Transverse colon (tissue), 3 donors: ENCODE data around the gene WSB1.

Experiments used
- CTCF ChIP-seq, 5 experiments: fragments of 200-600 bp in 3 of 5; fragments of 450-650 bp in 2 of 5; sonication (generic) in 3 of 5; IDR thresholded peaks; 1 replicate in 2 of 5; 2 replicates in 3 of 5; pipeline ENCODE4 v1.5.1; 2016 to 2017; ENCODE audit warnings: antibody characterized with exemption in 5 of 5, inconsistent platforms in 3 of 5, mild to moderate bottlenecking in 2 of 5, moderate library complexity in 1 of 5
- EP300 ChIP-seq: sonication (generic); formaldehyde crosslinking; IDR thresholded peaks from one replicate; pipeline ENCODE4 v1.6.1; 2017; ENCODE audit warnings: antibody characterized with exemption, low read depth
- POLR2A ChIP-seq: fragments of 450-650 bp; IDR thresholded peaks from one replicate; pipeline ENCODE4 v1.6.1; 2016; ENCODE audit warnings: antibody characterized with exemption, mild to moderate bottlenecking, moderate library complexity

- TF ChIP-seq CTCF (IDR thresholded peaks at IDR 0.05) (no peak), POLR2A (no peak), EP300 (no peak)
Observed at GRCh38 chr17:27326051-27326450, 32.1 kb downstream of the WSB1 start.
